Fibroblast of lung (primary cell): ENCODE measurements around the gene RNGTT.

ENCODE experiments used
- EZH2 ChIP-seq: IDR thresholded peaks from 2 replicates; pipeline ENCODE4 v1.5.1; 2012; ENCODE audit warnings: low read length, control low read depth, mild to moderate bottlenecking; ENCODE audit errors: missing control alignments
- TF ChIP-seq, protein P1 (sequence below), 2 donors: IDR thresholded peaks in 1 of 2; conservative IDR thresholded peaks in 1 of 2; 1 replicate in 1 of 2; 2 replicates in 1 of 2; pipeline ENCODE4 v1.5.1; 2011 to 2012; ENCODE audit warnings: low read length in 2 of 2, control low read depth in 1 of 2, inconsistent platforms in 1 of 2, low read depth in 1 of 2, mild to moderate bottlenecking in 1 of 2

DNA sequence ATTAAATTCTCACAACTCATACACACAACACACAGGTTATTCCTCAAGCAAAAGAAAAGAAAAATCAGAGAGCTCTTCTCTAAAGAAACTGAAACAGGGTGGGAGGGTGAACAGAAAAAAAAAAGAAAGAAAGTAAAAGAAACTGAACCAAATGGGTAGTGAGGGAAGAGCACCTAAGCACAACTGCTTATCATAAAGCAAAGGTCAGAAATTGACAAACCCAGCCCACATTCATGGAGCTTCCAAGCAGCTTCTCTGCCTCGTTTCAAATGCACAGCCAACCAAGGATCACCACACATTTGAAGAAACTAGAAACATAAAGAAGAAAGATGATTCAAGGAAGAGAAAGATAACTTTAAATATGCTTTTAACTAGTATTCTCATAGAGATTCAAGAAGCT lies 90.5 kb downstream of the RNGTT start:
- TF ChIP-seq, protein P1, sequence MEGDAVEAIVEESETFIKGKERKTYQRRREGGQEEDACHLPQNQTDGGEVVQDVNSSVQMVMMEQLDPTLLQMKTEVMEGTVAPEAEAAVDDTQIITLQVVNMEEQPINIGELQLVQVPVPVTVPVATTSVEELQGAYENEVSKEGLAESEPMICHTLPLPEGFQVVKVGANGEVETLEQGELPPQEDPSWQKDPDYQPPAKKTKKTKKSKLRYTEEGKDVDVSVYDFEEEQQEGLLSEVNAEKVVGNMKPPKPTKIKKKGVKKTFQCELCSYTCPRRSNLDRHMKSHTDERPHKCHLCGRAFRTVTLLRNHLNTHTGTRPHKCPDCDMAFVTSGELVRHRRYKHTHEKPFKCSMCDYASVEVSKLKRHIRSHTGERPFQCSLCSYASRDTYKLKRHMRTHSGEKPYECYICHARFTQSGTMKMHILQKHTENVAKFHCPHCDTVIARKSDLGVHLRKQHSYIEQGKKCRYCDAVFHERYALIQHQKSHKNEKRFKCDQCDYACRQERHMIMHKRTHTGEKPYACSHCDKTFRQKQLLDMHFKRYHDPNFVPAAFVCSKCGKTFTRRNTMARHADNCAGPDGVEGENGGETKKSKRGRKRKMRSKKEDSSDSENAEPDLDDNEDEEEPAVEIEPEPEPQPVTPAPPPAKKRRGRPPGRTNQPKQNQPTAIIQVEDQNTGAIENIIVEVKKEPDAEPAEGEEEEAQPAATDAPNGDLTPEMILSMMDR (conservative IDR thresholded peaks at IDR 0.05 in 1 of 2, IDR thresholded peaks at IDR 0.05 in 1 of 2; ENCODE audit: low read depth in 1 of 2, low read length in 2 of 2), result no peak
- TF ChIP-seq EZH2, result no peak
